ENCODE data around the gene IGFBPL1. TPM values are rescaled to one million over a fixed set of nuclear protein-coding genes. Genes with fewer than 3 reads are reported as not detected.

Gene IGFBPL1
- total and polyA plus RNA-seq, 4 donors, result 0.23 to 2.4 (median 0.95) TPM

- no peak overlapping the region for H3K9ac ChIP-seq (ENCODE audit: insufficient read depth in 1 of 2, low read length in 2 of 2)
- H3K4me1 ChIP-seq (ENCODE audit: control insufficient read depth in 5 of 5, insufficient read depth in 5 of 5, low read length in 5 of 5), result peaks cover 0 to 6% (median 4%) of the 10 kb centered on the region in 5 donors
- TF ChIP-seq CTCF (IDR thresholded peaks at IDR 0.05; ENCODE audit: control extremely low read depth, extremely low read depth), result no peak
- no peak overlapping the region for H3K27ac ChIP-seq (ENCODE audit: low read depth in 1 of 2, low read length in 1 of 2)
- H3K9me3 ChIP-seq (ENCODE audit: control insufficient read depth in 4 of 4, insufficient read depth in 3 of 4, low read length in 3 of 4), result peaks cover 0 to 1% (median 0%) of the 10 kb centered on the region in 4 donors
- no peaks in the 10 kb centered on the region for H3K27me3 ChIP-seq (ENCODE audit: control insufficient read depth in 3 of 3, insufficient read depth in 3 of 3, low read length in 2 of 3)
- H3K4me3 ChIP-seq, result no peak overlapping the region
- DNase-seq (no peak), ATAC-seq (ENCODE audit: insufficient read depth, low FRiP score) (no peak)
- no peaks in the 10 kb centered on the region for H3K36me3 ChIP-seq (ENCODE audit: control insufficient read depth in 4 of 4, insufficient read depth in 4 of 4, low read length in 4 of 4)
Measured at GRCh38 chr9:38367898-38368297, 56.4 kb downstream of the IGFBPL1 start.

DNA sequence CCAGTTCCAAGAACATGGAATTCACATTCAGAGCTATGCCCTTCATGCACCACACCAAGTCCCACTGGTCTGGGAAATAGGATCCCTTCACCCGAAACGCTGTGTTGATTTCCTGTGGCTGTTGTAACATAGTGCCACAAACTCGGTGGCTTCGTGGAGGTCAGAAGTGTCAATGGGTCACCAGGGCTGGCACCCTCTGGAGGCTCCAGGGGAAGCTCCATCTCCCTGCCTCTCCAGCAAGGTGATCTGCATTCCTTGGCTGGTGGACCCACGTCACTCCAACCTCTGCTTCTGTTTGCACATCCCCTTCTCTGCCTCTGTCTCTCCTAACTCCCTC, 60.7 kb downstream of the IGFBPL1 start:
- DNase-seq (no peak), ATAC-seq (ENCODE audit: insufficient read depth, low FRiP score) (no peak)
- no peak overlapping the region for H3K9ac ChIP-seq (ENCODE audit: insufficient read depth in 1 of 2, low read length in 2 of 2)
- 48 to 57% methylated on average over 5 of the region's 5 CpGs for WGBS, 2 donors
- TF ChIP-seq CTCF (IDR thresholded peaks at IDR 0.05; ENCODE audit: control extremely low read depth, extremely low read depth), result no peak
- no peak overlapping the region for H3K27ac ChIP-seq (ENCODE audit: low read depth in 1 of 2, low read length in 1 of 2)
- no peak overlapping the region for H3K4me3 ChIP-seq
- no peaks in the 10 kb centered on the region for H3K9me3 ChIP-seq (ENCODE audit: control insufficient read depth in 4 of 4, insufficient read depth in 3 of 4, low read length in 3 of 4)
- H3K27me3 ChIP-seq (ENCODE audit: control insufficient read depth in 3 of 3, insufficient read depth in 3 of 3, low read length in 2 of 3), result no peaks in the 10 kb centered on the region
- H3K36me3 ChIP-seq (ENCODE audit: control insufficient read depth in 4 of 4, insufficient read depth in 4 of 4, low read length in 4 of 4), result no peaks in the 10 kb centered on the region
- peaks cover 0 to 31% (median 14%) of the 10 kb centered on the region in 5 donors for H3K4me1 ChIP-seq (ENCODE audit: control insufficient read depth in 5 of 5, insufficient read depth in 5 of 5, low read length in 5 of 5)

DNA sequence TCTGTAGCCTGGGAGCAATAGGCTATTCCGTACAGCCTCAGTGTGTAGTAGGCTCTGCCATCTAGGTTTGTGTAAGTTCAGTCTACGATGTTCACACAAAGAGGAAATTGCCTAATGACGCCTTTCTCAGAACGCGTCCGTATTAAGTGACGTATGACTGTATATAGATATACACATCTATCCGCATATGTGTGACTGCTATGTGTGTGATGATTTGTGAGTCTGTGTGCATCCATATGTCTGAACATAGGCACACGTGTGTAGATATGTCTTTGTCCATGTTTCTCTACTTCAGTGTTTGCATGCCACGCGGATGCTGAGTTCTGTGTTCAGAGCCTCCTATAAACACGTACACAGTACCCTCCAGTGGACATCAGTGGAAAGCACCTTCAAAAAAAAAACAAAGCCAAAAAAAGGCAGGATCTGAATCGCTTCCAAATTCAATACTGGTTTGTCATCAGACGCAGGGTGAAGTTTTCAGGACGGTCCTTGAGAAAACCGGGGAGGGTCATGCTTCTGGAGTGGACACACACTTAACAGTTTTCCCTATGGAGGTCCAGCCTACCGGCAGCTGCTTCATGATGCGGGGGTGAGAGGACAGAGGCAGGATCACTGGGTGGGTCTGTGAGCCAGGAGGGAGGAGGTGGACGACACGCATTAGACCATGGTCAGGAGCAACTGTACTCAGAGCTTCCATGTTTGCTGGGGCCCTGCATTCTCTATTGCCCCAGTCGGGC, 61.2 kb downstream of the IGFBPL1 start:
- peak overlapping the region in 1 of 2 donors; percentile 11 for H3K9ac ChIP-seq (ENCODE audit: insufficient read depth in 1 of 2, low read length in 2 of 2)
- peak; percentile 73 for ATAC-seq (ENCODE audit: insufficient read depth, low FRiP score)
- H3K36me3 ChIP-seq (ENCODE audit: control insufficient read depth in 4 of 4, insufficient read depth in 4 of 4, low read length in 4 of 4), result no peaks in the 10 kb centered on the region
- peaks cover 0 to 31% (median 14%) of the 10 kb centered on the region in 5 donors for H3K4me1 ChIP-seq (ENCODE audit: control insufficient read depth in 5 of 5, insufficient read depth in 5 of 5, low read length in 5 of 5)
- peak; percentile 63 to 90 (median 88) for DNase-seq
- no peaks in the 10 kb centered on the region for H3K27me3 ChIP-seq (ENCODE audit: control insufficient read depth in 3 of 3, insufficient read depth in 3 of 3, low read length in 2 of 3)
- TF ChIP-seq CTCF (IDR thresholded peaks at IDR 0.05; ENCODE audit: control extremely low read depth, extremely low read depth), result peak; percentile 47
- H3K9me3 ChIP-seq (ENCODE audit: control insufficient read depth in 4 of 4, insufficient read depth in 3 of 4, low read length in 3 of 4), result no peaks in the 10 kb centered on the region
- 20 to 29% methylated on average over 21 of the region's 21 CpGs for WGBS, 2 donors
- H3K27ac ChIP-seq (ENCODE audit: low read depth in 1 of 2, low read length in 1 of 2), result no peak overlapping the region
- no peak overlapping the region for H3K4me3 ChIP-seq

DNA sequence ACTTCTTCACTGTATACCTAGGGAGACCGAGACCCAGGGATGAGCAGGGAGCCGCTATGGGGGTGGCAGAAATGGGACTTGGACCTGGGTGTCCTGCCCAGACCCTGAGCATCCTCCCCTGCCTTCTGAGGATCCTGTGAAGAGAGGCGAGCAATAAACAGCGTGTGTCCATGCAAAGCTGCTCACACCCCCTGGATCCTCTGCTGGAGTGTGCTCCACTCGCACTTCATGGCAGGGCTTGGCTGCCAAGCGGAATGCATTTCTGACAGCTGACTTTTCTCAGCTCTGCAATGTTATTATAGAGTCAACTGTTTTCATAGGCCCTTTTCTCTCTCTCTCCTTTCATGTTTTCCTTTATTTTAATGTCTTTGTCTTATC, 62.8 kb downstream of the IGFBPL1 start:
- 72 to 86% methylated on average over 6 of the region's 6 CpGs for WGBS, 2 donors

More for the DNA sequence above, 62.8 kb downstream of the IGFBPL1 start:
- Histone ChIP-seq H3K36me3 (ENCODE audit: control insufficient read depth in 4 of 4, insufficient read depth in 4 of 4, low read length in 4 of 4) (no peaks in the 10 kb centered on the region), H3K9ac (ENCODE audit: insufficient read depth in 1 of 2, low read length in 2 of 2) (no peak overlapping the region), H3K9me3 (ENCODE audit: control insufficient read depth in 4 of 4, insufficient read depth in 3 of 4, low read length in 3 of 4) (no peaks in the 10 kb centered on the region), H3K27ac (ENCODE audit: low read depth in 1 of 2, low read length in 1 of 2) (no peak overlapping the region), H3K27me3 (ENCODE audit: control insufficient read depth in 3 of 3, insufficient read depth in 3 of 3, low read length in 2 of 3) (no peaks in the 10 kb centered on the region), H3K4me1 (ENCODE audit: control insufficient read depth in 5 of 5, insufficient read depth in 5 of 5, low read length in 5 of 5) (peaks cover 0 to 31% (median 14%) of the 10 kb centered on the region in 5 donors), H3K4me3 (no peak overlapping the region)
- ATAC-seq (ENCODE audit: insufficient read depth, low FRiP score), result no peak
- DNase-seq, result peak; percentile 78 to 89 (median 88)
- no peak for TF ChIP-seq CTCF (IDR thresholded peaks at IDR 0.05; ENCODE audit: control extremely low read depth, extremely low read depth)
